ENCODE data around the gene HMGB2.

- TF ChIP-seq, protein P1, sequence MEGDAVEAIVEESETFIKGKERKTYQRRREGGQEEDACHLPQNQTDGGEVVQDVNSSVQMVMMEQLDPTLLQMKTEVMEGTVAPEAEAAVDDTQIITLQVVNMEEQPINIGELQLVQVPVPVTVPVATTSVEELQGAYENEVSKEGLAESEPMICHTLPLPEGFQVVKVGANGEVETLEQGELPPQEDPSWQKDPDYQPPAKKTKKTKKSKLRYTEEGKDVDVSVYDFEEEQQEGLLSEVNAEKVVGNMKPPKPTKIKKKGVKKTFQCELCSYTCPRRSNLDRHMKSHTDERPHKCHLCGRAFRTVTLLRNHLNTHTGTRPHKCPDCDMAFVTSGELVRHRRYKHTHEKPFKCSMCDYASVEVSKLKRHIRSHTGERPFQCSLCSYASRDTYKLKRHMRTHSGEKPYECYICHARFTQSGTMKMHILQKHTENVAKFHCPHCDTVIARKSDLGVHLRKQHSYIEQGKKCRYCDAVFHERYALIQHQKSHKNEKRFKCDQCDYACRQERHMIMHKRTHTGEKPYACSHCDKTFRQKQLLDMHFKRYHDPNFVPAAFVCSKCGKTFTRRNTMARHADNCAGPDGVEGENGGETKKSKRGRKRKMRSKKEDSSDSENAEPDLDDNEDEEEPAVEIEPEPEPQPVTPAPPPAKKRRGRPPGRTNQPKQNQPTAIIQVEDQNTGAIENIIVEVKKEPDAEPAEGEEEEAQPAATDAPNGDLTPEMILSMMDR (IDR thresholded peaks at IDR 0.05; ENCODE audit: extremely low read depth in 1 of 2, insufficient read depth in 1 of 2, low read depth in 1 of 2, low read length in 2 of 2): no peak
- TF ChIP-seq POLR2A (IDR thresholded peaks at IDR 0.05; ENCODE audit: low read depth, low read length) (no peak), EZH2 (IDR thresholded peaks at IDR 0.05; ENCODE audit: borderline replicate concordance, low read depth, low read length, severe bottlenecking) (no peak)
Observed at GRCh38 chr4:173325007-173325736, 9.0 kb downstream of the HMGB2 start.

Data from endothelial cell of umbilical vein (primary cell).